KMS-11 (cell line): ENCODE data around the gene KIF18A.

Source experiments
- H2AFZ ChIP-seq: fragments of 200-600 bp; sonication (generic); 2 replicates; pipeline ENCODE4 v1.6.1; 2016; ENCODE audit warnings: antibody characterized with exemption, mixed run types, low read depth
- H3K27ac ChIP-seq: fragments of 200-600 bp; sonication (generic); 2 replicates; pipeline ENCODE4 v1.6.1; 2016; ENCODE audit warnings: mild to moderate bottlenecking, mixed run types
- H3K27me3 ChIP-seq: fragments of 200-600 bp; sonication (generic); 2 replicates; pipeline ENCODE4 v1.6.1; 2017; ENCODE audit warnings: mild to moderate bottlenecking, low read depth, mixed run types, moderate library complexity; ENCODE audit not compliant: insufficient read depth
- H3K36me3 ChIP-seq: fragments of 200-600 bp; sonication (generic); 2 replicates; pipeline ENCODE4 v1.6.1; 2017; ENCODE audit warnings: mild to moderate bottlenecking, mixed run types; ENCODE audit not compliant: insufficient read depth
- H3K4me1 ChIP-seq: fragments of 200-600 bp; sonication (generic); 2 replicates; pipeline ENCODE4 v1.6.1; 2016; ENCODE audit warnings: mild to moderate bottlenecking, low read depth, mixed run types; ENCODE audit not compliant: poor library complexity, severe bottlenecking
- H3K4me2 ChIP-seq: fragments of 200-600 bp; sonication (generic); 2 replicates; pipeline ENCODE4 v1.7.0; 2016; ENCODE audit warnings: mild to moderate bottlenecking, mixed run types
- H3K4me3 ChIP-seq: fragments of 200-600 bp; sonication (generic); IDR thresholded peaks from 2 replicates; pipeline ENCODE4 v1.6.1; 2017; ENCODE audit warnings: low read depth, low read length, mixed read lengths; ENCODE audit not compliant: insufficient read depth
- H3K79me2 ChIP-seq: fragments of 200-600 bp; sonication (generic); 2 replicates; pipeline ENCODE4 v1.6.1; 2016; ENCODE audit warnings: low read depth, mixed run types; ENCODE audit not compliant: insufficient read depth
- H3K9ac ChIP-seq: fragments of 200-600 bp; sonication (generic); 2 replicates; pipeline ENCODE4 v1.6.1; 2016; ENCODE audit warnings: mild to moderate bottlenecking, mixed run types
- H4K20me1 ChIP-seq: fragments of 200-600 bp; sonication (generic); 2 replicates; pipeline ENCODE4 v1.6.1; 2016; ENCODE audit warnings: mild to moderate bottlenecking, mixed run types; ENCODE audit not compliant: insufficient read depth
- TF ChIP-seq, protein P1 (sequence below): fragments of 200-600 bp; sonication (generic); conservative IDR thresholded peaks from 2 replicates; pipeline ENCODE4 v1.6.1; 2017; ENCODE audit warnings: low read depth, mild to moderate bottlenecking, antibody characterized with exemption, low read length, moderate library complexity, mixed read lengths

The KIF18A gene

DNA sequence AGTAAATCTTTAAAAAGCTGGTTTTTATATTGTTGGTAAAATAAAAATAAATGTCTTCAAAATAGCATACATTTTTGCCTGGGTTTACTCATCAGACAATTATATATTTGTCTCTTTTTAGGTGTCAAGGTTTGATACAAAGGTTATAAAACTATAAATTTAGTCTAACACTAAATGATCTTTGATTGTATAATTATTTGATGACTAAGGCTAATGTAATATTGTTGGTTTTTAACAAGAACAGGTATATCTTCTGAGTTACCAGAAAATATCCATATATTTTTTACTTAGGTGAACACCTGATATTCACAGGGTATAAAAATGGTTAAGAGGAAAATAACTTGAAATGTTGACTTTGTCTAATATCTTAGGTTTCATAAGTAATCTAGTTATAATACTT lies 104.3 kb downstream of the KIF18A start:
- H3K9ac ChIP-seq, result no peak overlapping the region
- H2AFZ ChIP-seq, result no peak overlapping the region
- H3K4me3 ChIP-seq, result no peak overlapping the region
- H4K20me1 ChIP-seq, result no peaks in the 10 kb centered on the region
- H3K27ac ChIP-seq, result no peak overlapping the region
- peaks cover 3% of the 10 kb centered on the region for H3K4me1 ChIP-seq
- H3K79me2 ChIP-seq, result no peaks in the 10 kb centered on the region
- H3K27me3 ChIP-seq, result no peaks in the 10 kb centered on the region
- TF ChIP-seq, protein P1, sequence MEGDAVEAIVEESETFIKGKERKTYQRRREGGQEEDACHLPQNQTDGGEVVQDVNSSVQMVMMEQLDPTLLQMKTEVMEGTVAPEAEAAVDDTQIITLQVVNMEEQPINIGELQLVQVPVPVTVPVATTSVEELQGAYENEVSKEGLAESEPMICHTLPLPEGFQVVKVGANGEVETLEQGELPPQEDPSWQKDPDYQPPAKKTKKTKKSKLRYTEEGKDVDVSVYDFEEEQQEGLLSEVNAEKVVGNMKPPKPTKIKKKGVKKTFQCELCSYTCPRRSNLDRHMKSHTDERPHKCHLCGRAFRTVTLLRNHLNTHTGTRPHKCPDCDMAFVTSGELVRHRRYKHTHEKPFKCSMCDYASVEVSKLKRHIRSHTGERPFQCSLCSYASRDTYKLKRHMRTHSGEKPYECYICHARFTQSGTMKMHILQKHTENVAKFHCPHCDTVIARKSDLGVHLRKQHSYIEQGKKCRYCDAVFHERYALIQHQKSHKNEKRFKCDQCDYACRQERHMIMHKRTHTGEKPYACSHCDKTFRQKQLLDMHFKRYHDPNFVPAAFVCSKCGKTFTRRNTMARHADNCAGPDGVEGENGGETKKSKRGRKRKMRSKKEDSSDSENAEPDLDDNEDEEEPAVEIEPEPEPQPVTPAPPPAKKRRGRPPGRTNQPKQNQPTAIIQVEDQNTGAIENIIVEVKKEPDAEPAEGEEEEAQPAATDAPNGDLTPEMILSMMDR, result no peak
- no peaks in the 10 kb centered on the region for H3K36me3 ChIP-seq
- H3K4me2 ChIP-seq, result no peak overlapping the region

DNA sequence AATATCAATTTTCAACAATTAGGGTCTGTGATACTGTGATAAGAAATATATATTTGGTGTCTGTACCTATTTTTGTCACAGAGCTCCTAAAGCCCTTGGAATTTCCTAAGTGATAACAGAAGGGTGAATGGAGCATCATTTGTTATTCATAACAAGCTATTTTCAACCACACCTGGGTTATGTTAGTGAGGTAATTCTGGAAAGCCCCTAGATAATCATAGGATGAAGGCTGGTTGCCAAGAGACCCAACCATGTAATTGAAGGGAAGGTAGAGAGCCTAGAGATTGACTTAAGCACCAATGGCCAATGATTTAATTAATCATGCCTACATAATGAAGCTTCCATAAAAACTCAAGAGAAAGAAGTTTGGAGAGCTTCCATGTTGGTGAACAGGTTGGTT lies 109.4 kb downstream of the KIF18A start:
- no peaks in the 10 kb centered on the region for H4K20me1 ChIP-seq
- peaks cover 10% of the 10 kb centered on the region for H3K4me1 ChIP-seq
- no peak overlapping the region for H2AFZ ChIP-seq
- no peak overlapping the region for H3K27ac ChIP-seq
- no peak overlapping the region for H3K9ac ChIP-seq
- TF ChIP-seq, protein P1, result no peak
- H3K36me3 ChIP-seq, result no peaks in the 10 kb centered on the region
- no peaks in the 10 kb centered on the region for H3K27me3 ChIP-seq
- no peak overlapping the region for H3K4me2 ChIP-seq
- no peaks in the 10 kb centered on the region for H3K79me2 ChIP-seq
- H3K4me3 ChIP-seq, result no peak overlapping the region

DNA sequence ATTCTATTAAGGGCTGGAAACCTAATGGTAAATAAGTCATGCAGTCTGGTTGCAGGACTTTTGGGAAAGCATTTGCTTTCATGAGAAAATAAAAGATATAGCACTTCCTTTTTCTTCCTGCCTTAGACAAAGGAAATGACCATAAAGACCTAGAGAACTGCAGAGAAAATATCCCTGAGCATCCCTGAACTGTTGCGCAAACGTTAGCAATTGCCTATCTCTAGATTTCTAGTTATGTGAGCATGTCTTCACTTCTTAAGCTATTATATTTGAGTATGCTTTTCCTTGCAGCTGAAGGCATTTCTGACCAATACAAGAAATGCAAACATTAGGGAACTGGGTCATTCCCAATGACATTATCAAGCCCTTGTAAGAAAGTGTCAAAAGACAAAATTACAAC lies 110.6 kb downstream of the KIF18A start:
- Histone ChIP-seq H3K27me3 (no peaks in the 10 kb centered on the region), H3K9ac (no peak overlapping the region), H3K4me2 (no peak overlapping the region), H3K4me3 (no peak overlapping the region), H4K20me1 (no peaks in the 10 kb centered on the region), H3K79me2 (no peaks in the 10 kb centered on the region), H3K27ac (no peak overlapping the region), H3K36me3 (no peaks in the 10 kb centered on the region), H3K4me1 (peaks cover 10% of the 10 kb centered on the region), H2AFZ (no peak overlapping the region)
- TF ChIP-seq, protein P1, result no peak

DNA sequence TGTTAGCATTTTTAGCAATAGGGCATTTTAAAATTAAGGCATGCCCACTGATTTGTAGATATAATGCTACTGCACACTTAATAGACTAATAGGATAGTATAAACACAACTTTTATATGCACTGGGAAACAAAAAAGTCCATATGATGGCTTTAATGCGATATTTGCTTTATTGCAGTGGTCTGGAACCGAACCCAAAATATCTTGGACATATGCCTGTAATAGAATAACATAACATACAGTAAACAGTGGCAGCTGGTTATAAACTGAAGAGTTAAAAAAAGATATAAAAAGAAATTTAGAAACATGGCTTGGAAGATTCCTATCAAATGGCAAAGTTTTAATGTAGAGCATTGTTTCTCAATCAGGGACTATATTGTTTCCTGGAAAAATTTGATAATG lies 111.9 kb downstream of the KIF18A start:
- TF ChIP-seq, protein P1, result no peak
- H3K36me3 ChIP-seq, result no peaks in the 10 kb centered on the region

More for the DNA sequence above, 111.9 kb downstream of the KIF18A start:
- Histone ChIP-seq H2AFZ (no peak overlapping the region), H3K27ac (no peak overlapping the region), H3K27me3 (no peaks in the 10 kb centered on the region), H4K20me1 (no peaks in the 10 kb centered on the region), H3K4me2 (no peak overlapping the region), H3K4me1 (peaks cover 10% of the 10 kb centered on the region), H3K4me3 (no peak overlapping the region), H3K9ac (no peak overlapping the region), H3K79me2 (no peaks in the 10 kb centered on the region)
